ENCODE data around the gene AKR7A2.

GRCh38 chr1:19284881-19285280 lies 27.1 kb downstream of the AKR7A2 start:
- TF ChIP-seq, protein P1, sequence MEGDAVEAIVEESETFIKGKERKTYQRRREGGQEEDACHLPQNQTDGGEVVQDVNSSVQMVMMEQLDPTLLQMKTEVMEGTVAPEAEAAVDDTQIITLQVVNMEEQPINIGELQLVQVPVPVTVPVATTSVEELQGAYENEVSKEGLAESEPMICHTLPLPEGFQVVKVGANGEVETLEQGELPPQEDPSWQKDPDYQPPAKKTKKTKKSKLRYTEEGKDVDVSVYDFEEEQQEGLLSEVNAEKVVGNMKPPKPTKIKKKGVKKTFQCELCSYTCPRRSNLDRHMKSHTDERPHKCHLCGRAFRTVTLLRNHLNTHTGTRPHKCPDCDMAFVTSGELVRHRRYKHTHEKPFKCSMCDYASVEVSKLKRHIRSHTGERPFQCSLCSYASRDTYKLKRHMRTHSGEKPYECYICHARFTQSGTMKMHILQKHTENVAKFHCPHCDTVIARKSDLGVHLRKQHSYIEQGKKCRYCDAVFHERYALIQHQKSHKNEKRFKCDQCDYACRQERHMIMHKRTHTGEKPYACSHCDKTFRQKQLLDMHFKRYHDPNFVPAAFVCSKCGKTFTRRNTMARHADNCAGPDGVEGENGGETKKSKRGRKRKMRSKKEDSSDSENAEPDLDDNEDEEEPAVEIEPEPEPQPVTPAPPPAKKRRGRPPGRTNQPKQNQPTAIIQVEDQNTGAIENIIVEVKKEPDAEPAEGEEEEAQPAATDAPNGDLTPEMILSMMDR (IDR thresholded peaks at IDR 0.05), result no peak
- no peak for TF ChIP-seq POLR2AphosphoS5 (IDR thresholded peaks at IDR 0.05)
- TF ChIP-seq POLR2A (IDR thresholded peaks at IDR 0.05; ENCODE audit: low read depth), result no peak
- TF ChIP-seq EP300 (IDR thresholded peaks at IDR 0.05), result no peak
